HG03565 (cell line): ENCODE results near the gene ZNF628.
"Not testable (repeated sequence)": the region's sequence is repeated elsewhere in the genome, so short reads cannot be mapped to it uniquely, and the experiment has no call there.

ENCODE experiments used
- ATAC-seq: cut with Tn5 transposase; IDR thresholded peaks from one replicate; pipeline ENCODE4 v1.9.1; 2021; ENCODE audit warnings: mild to moderate bottlenecking, moderate library complexity; ENCODE audit not compliant: unreplicated experiment

ZNF628 gene

DNA sequence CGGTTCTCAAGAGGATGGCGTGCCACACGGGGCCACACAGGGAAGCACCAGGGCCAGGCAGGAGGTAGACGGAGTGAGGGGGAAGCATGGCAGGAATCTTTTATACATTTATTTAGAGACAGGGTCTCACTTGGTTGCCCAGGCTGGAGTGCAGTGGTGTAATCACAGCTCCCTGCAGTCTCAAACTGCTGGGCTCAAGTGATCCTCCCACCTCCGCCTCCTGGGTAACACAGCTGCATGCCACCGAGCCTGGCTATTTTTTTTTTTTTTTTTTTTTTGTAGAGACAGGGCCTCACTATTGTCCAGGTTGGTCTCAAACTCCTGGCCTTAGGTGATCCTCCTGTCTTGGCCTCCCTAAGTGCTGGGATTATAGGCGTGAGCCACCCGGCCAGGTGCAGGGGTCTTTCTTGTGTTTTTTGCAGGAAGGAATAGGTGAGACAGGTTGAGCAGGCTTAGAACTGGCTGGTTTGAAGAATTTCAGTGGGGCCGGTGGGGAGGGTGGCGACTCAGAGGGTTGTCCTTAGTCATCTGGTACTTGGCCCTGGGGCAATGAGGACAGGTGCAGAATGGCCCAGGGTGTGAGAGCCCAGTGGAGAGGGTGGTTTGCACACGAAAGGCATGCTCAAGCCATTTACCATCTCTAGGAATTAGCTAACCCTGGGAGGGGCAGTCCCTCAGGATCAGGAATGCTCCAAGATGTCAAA is 19.4 kb downstream of the ZNF628 start:
- ATAC-seq: no peak

DNA sequence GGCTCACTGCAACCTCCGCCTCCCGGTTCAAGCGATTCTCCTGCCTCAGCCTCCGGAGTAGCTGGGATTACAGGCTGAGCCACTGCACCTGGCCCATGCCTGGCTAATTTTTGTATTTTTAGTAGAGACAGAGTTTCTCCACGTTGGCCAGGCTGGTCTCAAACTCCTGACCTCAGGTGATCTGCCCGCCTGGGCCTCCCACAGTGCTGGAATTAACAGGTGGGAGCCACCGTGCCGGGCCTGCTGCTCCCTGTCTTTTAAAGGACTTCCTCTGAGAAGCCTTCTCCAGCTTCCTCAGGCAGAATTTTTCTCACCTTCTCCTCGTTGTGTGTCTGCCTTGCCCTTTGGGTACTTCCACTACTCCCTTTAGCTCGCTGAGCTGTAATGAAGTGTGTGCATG is 20.4 kb downstream of the ZNF628 start:
- ATAC-seq: not testable (repeated sequence)

DNA sequence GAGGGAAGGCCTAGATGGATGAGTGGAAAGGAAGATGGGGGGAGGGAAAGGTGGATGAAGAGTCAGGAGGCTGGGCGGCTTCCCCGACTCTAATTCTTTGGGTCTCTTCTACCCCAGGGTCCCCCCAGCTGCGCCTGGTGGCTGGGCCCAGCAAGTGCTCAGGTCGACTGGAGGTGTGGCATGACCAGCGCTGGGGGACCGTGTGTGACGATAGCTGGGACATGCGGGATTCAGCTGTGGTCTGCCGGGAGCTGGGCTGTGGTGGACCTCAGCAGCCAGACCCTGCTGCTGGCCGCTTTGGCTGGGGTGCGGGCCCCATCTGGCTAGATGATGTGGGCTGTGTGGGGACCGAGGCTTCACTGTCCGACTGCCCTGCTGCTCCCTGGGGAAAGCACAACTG is 21.3 kb downstream of the ZNF628 start:
- no peak for ATAC-seq

DNA sequence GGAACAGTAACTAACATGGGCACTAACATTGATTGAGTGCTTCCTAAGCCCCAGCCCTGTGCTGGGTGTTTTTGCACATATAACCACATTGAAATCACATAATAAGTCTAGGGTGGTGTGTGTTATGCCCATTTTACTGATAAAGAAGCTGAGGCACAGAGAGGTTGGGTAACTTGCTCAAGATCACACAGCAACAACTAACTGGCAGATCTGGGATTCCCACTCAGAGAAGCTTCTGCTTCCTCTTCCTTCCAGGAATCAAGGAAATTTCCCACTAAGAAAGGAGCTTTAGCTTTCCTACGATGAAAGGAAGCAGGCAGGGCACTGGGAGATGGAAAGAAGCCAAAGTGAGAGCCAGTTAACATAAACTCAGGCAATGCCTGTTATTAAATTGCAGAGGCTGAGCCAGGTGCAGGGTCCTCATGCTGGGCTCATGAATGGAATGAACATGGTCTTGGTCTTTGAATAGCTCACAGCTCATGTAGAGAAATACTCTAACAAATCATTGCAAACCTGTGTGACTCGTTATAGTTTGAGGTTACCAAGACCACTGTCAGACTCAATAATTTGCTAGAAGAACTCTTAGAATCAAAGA is 21.9 kb downstream of the ZNF628 start:
- no peak for ATAC-seq

DNA sequence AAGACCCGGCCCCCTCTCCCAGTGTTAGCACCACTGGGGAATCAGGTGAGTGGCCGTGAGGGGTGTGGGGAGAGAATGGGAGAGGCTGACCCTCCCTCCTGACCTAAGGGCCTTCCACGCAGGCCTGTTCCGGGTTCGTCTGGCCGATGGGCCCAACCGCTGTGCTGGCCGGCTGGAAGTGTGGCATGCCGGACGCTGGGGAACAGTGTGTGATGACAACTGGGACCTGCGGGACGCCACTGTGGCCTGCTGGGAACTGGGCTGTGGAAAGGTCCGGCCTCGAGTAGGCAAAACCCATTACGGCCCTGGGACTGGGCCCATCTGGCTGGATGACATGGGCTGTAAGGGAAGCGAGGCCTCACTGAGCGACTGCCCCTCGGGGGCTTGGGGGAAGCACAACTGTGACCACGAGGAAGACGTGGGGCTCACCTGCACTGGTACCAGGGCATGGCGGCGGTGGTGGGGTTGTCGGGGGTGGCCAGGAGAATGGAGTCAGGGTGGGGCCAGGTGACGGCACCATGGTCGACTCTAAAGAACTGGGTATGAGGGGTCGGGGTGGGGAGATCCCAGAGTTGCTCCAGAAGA is 24.0 kb downstream of the ZNF628 start:
- no peak for ATAC-seq

DNA sequence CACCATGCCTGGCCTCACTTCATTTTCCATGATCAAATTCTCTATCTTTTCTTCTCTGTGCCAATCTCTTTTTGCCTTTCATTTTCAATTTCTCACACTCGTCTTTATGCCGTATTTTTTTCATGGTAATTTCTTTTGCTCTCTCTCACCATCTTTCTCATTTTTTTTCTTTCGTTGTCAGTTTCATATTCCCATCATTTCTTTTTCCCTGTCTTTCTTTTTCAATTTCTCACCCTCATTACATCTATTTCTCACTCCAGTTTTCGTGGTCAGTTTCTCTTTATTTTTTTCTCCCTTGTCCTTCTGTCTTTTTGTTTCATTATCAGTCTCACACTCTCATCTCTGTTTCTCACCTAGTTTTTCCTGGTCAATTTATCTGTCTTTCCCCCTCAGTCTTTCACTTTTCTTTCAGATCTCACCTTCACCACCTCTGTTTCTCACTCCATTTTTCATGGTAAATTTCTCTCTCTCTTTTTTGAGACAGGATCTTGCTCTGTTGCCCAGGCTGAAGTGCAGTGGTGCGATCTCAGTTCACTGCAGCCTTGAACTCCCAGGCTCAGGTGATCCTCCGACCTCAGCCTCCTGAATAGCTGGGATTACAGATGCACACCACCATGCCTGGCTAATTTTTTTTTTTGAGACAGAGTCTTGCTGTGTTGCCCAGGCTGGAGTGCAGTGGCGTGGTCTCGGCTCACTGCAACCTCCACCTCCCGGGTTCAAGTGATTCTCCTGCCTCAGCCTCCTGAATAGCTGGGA is 26.0 kb downstream of the ZNF628 start:
- ATAC-seq: no peak

DNA sequence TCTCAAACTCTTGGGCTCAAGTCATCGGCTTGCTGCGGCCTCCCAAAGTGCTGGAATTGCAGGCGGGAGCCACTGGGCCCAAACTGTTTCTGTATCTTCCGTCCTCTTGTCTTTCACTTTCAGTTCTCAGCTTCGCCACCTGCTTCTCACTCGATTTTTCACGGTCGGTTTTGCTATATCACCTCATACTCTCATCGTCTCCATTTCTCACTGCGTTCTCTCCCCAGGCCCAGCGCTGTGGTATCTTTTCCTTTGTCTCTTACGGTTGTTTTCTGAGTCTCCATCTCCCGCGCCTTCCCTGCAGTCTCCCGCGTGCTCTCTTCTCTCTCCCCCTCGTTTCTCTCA is 26.7 kb downstream of the ZNF628 start:
- no peak for ATAC-seq

DNA sequence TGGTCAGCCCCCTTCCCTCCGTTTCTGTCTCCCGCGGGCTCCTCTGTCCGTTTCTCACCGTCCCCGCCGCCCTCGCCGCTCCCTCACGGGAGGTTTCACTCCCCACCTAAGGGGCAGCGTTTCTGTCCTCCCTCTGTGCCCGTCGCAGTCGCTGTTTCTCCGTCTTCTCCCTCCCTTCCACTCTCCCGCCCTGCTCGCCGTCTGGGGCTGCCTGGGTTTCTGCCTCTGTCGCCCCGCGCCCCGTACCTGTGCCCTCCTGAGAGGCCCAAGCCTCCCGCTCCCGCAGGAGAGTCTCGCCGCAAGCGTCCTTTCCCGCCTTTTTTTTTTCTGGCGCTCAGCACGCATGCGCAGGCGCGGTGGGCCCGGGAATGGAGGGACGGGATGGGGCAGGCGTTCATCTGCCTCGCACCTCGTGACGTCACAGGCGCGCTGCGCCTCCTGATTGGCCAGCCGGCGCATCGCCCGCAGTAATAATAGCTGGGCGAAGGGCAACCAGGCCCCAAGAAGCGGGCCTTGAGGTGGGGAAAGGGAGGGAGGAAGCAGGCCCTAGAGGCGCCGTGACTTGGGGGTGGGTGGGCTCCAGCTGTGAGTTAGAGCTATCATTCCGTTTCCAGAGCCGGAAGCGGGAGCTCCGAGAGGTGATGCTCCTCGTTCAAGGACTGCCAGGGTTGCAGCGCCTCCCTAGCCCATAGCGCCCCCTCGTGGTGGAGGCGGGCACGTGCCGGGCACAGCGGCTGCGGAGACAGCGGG is 27.3 kb downstream of the ZNF628 start:
- ATAC-seq: peak; percentile 89

DNA sequence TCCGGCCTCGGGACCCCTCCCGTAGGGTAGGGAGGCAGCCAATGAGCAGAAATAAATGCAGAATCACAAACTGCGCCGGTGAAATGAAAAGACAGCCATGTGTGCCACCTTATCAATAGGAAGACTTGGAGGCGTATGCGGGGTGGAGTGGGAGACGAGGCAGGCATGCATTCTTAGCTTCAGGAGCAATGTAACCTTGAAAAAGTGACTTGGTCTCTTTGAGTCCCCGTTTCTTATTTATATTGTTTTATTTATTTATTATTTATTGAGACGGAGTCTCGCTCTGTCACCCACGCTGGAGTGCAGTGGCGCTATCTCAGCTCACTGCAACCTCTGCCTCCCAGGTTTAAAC is 27.8 kb downstream of the ZNF628 start:
- ATAC-seq: no peak

DNA sequence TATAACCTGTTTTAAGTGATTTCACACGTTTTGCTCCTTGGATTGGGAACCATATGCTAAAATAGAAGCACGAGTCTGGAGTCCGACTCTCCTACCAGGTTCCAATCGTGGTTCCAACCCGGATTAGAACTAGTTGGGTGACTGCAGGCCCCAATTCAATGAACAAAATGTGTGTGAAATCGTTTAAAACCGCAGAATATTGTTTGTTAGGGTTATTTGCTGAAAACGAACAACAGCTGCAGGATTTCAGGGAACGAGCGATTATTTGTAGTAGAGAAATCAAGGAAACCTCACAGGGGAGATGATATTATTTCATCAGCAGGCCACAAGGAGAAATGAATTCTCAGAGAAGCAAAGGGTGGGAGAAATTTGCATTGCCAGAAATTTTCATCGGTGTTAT is 28.6 kb downstream of the ZNF628 start:
- no peak for ATAC-seq

DNA sequence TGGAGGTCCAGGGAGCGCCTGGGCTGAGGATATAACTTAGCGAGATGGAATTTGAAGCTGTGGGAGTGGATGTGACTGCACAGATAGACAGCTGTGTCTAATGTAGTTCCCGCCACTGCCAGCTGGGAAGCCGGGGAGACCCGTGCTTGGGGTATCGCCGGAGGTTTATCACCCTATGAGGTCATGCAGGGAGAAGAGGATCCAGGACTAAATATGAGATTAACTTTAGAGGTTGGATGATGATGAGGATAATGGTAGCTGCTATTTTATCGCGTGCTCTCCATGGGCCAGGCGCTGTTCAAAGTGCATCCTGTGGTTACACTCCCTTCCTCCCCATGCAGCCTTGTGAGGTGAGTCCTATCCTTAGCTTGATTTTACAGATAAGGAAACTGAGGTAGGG is 31.7 kb downstream of the ZNF628 start:
- ATAC-seq: no peak

DNA sequence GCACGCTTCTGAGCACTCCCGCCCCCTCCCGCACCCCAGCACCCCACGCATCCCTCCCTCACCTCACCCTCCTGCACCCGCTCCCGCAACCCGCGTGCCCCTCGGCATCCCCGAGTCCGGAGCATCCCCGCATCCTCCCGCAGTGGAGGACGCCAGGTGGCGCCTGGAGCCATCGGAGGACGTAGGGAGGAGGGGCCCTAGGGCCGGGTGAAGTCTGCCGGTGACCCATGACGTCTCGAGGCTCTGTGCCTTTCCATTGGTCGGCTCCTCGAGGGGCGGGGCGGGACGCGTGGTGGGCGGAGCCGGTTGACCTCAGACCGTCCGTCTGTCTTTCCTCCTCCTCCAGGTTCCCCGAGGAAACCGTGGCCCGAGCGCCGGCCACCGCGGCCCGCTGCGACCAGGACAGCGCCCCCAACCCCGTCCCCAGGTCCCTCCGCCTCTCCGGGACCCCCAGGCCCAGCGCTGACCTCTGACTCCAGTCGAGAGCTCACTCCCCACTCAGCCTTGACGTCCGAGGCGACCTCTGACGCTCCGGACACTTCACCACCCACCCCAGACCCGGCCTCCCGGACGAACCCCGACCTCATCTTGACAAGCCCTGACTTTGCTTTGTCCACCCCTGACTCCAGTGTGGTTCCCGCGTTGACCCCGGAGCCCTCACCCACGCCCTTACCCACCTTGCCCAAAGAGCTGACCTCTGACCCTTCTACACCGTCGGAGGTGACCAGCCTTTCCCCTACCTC is 40.6 kb downstream of the ZNF628 start:
- peak; percentile 95 for ATAC-seq

DNA sequence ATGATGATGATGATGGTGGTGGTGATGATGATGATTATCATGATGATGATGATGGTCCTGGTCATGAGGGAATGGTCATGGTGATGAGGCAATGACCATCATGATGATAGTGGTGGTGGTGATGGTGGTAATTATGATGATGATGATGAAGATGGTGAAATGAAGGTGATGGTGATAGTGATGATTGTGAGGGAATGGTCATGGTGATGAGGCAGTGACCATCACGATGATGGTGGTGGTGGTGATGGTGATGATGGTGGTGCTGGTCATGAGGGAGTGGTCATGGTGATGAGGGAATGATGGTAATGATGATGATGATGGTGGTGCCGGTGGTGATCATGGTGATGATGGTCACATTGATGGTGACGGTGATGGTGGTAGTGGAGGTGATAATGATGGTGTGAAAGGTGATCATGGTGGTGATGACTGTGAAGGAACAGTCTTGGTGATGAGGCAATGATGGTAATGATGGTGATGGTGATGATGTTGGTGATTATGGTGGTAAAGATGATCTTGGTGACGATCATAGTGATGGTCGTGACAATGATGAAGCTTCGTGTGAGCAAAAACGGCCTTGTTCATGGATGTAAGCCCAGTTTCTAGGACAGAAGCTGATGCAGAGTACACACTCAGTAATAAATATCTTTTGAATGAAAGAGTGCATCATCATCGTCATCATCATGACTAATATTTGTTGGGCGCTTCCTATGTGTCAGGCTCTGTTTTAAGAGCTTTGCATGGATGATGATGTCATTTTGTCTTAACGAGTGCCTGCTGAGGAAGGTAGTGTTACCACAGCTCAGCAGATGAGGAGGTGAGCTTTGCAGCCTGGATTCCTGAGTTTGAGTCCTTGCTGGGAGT is 43.3 kb downstream of the ZNF628 start:
- ATAC-seq: no peak

DNA sequence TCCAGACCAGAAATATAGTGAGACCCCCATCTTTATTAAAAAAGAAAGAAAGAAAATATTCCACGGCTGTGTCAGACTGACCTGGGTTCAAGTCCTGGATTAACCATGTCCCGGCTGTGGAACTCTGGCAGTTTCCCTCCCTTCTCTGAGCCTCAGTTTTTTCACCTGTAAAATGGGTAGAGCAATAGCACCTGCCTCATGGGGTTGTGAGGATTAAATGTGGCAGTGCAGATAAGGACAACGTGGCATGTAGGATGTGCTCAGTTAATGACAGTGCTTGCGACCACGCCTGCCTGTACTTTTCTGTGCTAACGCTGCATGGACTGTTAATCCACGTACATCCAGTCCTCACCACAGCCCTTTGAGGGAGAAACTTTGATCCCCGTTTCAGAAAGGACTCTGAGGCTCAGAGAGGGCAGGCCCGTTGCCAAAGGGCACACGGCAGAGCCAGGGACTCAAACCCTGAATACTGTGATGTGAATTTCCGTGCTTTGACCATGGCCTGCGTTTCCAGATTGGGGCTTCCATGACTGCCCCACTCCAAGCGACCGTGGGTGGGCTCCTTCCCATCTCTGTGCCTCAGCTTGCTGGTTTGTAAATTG is 44.4 kb downstream of the ZNF628 start:
- ATAC-seq: no peak

DNA sequence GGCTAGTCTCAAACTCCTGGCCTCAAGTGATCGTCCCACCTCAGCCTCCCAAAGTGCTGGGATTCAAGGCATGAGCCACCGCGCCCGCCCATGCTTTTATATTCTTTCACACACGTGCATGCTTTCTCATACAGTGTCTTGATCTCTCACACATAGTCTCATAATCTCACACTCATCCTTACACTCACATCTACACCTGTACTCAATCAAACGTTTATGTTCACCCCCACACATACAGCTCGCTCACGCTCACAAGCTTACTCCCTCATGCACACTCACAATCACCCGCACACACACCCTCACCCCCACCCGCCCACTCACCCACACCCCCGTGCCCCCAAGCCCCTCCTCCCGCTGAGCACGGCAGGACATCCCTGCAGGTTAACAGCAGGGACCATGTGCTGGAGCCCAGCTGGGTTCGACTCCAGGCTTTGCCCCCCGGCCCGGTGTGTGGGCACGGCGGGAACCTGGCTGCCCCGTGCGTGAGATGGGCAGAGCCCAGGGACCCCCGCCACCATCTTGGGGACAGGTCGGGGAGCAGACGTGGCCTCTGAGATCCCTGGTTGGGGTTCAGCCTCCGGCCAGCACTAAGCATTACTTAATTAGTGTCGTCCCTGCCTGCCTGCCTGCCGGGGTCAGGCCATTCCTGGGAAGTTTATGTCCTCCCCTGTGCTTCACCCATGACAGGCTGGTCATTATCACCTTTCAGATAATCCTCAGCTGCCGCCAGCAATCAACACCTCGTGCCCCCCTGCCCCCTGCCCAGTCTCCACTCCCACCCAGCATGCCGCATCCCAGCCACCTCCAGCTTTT is 49.1 kb downstream of the ZNF628 start:
- no peak for ATAC-seq

DNA sequence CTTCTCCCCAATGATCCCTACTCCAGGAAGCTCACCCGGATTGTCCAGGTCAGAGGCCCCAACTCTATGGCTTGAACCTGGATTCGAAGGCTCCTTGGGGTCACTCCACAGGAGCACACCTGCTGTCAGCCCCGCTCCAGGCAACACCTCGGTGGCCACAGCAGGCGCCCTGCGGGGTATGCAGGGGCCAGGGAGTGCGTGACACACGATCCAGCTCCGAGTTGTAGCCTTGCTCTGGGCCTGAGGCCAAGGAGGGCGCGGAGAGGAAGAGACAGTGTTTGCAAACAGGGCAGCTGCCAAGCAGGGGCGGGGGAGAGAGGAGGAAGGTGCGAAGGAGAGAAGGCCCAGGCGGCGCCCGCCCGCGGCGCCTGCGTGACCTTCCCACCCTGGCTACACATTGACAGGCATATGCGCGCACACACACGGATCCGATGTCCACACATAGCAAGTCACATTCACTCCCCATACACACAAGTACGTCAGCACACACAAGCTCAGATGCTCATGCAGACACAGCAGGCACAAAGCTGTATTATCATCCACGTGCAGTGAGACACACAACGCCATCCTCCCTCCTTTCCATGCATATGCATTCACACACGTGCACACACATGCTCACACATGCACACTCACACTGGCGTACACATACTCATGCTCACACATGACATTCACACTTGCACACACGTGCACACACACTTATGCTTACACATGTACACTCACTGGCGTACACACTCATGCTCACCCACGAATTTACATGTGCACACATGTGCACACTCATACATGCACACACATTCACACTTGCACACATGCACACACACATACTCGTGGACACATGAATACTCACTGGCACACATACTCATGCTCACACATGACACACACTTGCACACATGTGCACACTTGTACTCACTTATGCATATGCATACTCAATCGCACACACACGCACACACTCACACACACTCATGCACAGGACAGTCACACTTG is 50.1 kb downstream of the ZNF628 start:
- no peak for ATAC-seq
